ENCODE results near the gene ZFP90.

GRCh38 chr16:68496689-68497088, 42.4 kb upstream of the ZFP90 start:
- TF ChIP-seq, protein P1, sequence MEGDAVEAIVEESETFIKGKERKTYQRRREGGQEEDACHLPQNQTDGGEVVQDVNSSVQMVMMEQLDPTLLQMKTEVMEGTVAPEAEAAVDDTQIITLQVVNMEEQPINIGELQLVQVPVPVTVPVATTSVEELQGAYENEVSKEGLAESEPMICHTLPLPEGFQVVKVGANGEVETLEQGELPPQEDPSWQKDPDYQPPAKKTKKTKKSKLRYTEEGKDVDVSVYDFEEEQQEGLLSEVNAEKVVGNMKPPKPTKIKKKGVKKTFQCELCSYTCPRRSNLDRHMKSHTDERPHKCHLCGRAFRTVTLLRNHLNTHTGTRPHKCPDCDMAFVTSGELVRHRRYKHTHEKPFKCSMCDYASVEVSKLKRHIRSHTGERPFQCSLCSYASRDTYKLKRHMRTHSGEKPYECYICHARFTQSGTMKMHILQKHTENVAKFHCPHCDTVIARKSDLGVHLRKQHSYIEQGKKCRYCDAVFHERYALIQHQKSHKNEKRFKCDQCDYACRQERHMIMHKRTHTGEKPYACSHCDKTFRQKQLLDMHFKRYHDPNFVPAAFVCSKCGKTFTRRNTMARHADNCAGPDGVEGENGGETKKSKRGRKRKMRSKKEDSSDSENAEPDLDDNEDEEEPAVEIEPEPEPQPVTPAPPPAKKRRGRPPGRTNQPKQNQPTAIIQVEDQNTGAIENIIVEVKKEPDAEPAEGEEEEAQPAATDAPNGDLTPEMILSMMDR (IDR thresholded peaks at IDR 0.05 in 4 of 5, conservative IDR thresholded peaks at IDR 0.05 in 1 of 5) = no peak
- TF ChIP-seq POLR2A (IDR thresholded peaks at IDR 0.05) = no peak

Measured in gastrocnemius medialis (tissue), 4 donors.